ENCODE data around the gene EZR.
A peak's percentile ranks its signal among the peaks of the same experiment; 100 is the strongest.
"Not testable (repeated sequence)": the region's sequence is repeated elsewhere in the genome, so short reads cannot be mapped to it uniquely, and the experiment has no call there.

EZR gene

DNA sequence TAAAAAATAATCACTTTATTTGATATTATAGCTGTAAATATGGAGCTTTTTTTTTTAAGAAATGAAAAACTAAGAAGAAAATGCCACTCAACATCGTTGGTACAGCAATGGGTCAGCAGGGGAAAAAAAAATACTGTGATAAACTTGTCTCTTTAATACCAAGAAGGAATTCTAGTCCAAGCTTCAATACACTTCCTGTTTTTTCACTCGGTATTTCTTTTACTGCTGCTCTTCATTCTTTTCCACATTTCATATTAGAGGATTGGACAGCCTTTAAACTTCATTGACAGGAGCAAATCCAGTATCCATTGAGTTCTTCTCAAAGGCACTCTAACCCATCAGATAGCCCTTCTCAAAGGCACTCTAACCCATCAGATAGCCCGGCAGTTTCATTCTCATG lies 22.2 kb upstream of the EZR start:
- Histone ChIP-seq H3K4me3 (no peak overlapping the region), H3K27ac (no peak overlapping the region)
- TF ChIP-seq, protein P1, sequence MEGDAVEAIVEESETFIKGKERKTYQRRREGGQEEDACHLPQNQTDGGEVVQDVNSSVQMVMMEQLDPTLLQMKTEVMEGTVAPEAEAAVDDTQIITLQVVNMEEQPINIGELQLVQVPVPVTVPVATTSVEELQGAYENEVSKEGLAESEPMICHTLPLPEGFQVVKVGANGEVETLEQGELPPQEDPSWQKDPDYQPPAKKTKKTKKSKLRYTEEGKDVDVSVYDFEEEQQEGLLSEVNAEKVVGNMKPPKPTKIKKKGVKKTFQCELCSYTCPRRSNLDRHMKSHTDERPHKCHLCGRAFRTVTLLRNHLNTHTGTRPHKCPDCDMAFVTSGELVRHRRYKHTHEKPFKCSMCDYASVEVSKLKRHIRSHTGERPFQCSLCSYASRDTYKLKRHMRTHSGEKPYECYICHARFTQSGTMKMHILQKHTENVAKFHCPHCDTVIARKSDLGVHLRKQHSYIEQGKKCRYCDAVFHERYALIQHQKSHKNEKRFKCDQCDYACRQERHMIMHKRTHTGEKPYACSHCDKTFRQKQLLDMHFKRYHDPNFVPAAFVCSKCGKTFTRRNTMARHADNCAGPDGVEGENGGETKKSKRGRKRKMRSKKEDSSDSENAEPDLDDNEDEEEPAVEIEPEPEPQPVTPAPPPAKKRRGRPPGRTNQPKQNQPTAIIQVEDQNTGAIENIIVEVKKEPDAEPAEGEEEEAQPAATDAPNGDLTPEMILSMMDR (IDR thresholded peaks at IDR 0.05), result no peak
- no peak for DNase-seq (ENCODE audit: low spot score)

- Histone ChIP-seq H3K27ac (no peak overlapping the region), H3K4me3 (no peak overlapping the region)
- no peak for DNase-seq (ENCODE audit: low spot score)
- TF ChIP-seq, protein P1 (IDR thresholded peaks at IDR 0.05), result no peak
These were observed 21.3 kb upstream of the EZR start for GRCh38 chr6:158840465-158840864.

- no peak overlapping the region for H3K4me3 ChIP-seq
- TF ChIP-seq, protein P1 (IDR thresholded peaks at IDR 0.05), result no peak
- H3K27ac ChIP-seq, result no peak overlapping the region
- DNase-seq (ENCODE audit: low spot score), result no peak
These were observed 20.6 kb upstream of the EZR start for GRCh38 chr6:158839796-158840195.

DNA sequence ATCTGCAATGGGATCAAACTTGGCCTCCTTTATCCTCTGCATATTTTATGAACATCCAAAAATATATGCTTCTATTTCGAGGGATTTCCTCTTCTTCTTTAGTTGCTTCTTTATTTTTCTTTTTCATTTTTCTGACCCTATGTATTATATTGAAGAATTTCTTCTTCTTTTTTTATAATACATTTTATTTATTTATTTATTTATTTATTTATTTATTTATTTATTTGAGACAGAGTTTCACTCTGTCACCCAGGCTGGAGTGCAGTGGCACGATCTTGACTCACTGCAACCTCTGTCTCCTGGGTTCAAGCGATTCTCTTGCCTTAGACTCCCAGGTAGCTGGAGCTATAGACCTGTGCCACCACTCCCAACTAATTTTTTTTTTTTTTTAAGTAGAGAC lies 19.6 kb upstream of the EZR start:
- not testable (repeated sequence) for H3K27ac ChIP-seq; DNase-seq (ENCODE audit: low spot score); H3K4me3 ChIP-seq

DNA sequence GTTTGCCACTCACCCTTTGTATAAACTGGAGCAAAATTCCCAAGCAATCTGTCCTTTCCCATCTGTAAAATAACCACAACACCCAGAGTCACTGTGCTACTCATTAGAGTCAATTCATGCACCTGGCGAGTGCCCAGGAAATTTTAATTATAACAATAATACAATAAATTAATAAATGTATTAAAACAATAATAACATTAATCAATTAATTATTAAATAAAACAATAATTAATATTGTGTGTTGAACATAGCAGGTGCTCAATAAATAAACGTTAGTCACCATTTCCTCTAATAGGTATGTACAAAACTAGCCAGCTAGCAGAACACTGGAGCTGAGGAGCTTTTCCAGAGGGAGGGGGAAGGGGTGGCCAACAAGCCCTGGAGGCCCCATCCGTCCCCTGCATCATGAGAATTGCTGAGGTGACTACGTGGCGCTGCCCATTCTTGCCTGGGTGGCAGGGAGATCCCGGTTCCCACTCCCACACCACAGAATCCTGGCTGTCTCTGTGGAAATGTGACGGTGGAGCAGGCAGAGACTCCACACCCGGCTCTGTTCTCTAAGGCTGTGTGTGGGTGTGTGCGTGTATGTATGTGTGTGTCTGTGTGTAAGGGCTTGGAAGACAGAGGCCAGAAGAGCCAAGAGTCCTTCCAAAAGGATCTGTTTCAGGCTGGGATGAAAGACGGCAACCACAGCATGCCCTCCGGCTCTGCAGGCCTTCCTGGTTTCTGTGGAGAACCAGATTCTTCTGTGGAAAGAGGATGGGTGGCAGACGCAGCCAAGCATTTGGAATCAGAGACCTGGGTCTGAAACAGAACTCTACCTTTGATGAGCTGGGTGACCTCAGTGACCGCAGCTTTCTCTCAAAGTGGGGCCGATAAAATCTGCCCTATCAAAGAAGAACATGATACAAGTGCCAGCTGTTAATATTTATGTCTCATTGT lies 18.8 kb upstream of the EZR start:
- H3K4me3 ChIP-seq, result no peak overlapping the region
- TF ChIP-seq, protein P1 (IDR thresholded peaks at IDR 0.05), result no peak
- no peak for DNase-seq (ENCODE audit: low spot score)
- no peak overlapping the region for H3K27ac ChIP-seq

DNA sequence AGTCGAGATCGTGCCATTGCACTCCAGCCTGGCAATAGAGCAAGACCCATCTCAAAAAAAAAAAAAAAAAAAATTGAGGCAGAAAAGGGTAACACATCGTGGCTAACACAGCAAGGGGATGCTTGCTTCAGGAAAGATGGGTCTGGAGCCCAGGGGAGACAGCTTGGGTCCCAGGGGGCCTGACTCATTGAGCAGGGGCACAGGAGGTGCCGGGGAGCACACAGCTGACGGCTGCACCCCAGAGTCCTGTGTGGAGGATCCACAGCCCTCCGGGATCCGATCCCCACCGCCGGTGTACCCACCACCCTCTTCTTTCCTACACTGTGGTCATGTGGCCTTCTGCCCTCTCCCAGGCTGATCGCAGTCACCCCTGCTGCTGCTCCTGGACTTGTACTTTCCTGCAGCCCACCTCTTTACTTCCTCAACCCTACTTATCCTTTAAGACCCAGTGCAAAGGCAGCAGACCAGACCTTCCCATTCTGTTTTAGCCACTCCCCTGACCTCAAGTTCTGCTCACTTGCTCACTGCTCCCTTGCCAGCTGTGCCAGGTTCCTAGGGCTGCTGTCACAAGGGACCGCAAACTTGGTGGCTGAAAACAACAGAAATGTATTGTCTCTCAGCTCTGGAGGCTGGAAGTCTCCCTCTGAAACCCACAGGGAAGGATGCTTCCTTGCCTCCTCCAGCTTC lies 17.6 kb upstream of the EZR start:
- TF ChIP-seq, protein P1 (IDR thresholded peaks at IDR 0.05), result no peak
- DNase-seq (ENCODE audit: low spot score), result no peak
- no peak overlapping the region for H3K4me3 ChIP-seq
- no peak overlapping the region for H3K27ac ChIP-seq

- peak overlapping the region; percentile 15 to 67 for H3K27ac ChIP-seq
- no peak for DNase-seq (ENCODE audit: low spot score)
- TF ChIP-seq, protein P1 (IDR thresholded peaks at IDR 0.05), result no peak
- H3K4me3 ChIP-seq, result peak overlapping the region; percentile 60
These were observed 16.6 kb upstream of the EZR start for GRCh38 chr6:158835616-158836221.

Measured in coronary artery (tissue), 2 donors.